ENCODE results near the gene ANKRD45. TPM values are rescaled to one million over a fixed set of nuclear protein-coding genes. Genes with fewer than 3 reads are reported as not detected.
"Not testable (repeated sequence)": the region's sequence is repeated elsewhere in the genome, so short reads cannot be mapped to it uniquely, and the experiment has no call there.

The ANKRD45 gene
- total RNA-seq, result not detected

- ATAC-seq (no peak), DNase-seq (ENCODE audit: low spot score) (no peak)
These were observed at the start of gene ANKRD45 for GRCh38 chr1:173669491-173669941. Gene ANKRD45 (minus strand): TSS chr1:173669851. CDS start chr1:173659418, 10,433 bp downstream.

- peak; percentile 64 for ATAC-seq
- peak; percentile 69 for DNase-seq (ENCODE audit: low spot score)
These were observed 47.6 kb upstream of the ANKRD45 start for GRCh38 chr1:173717238-173717637.

- ATAC-seq (no peak), DNase-seq (ENCODE audit: low spot score) (no peak)
These were observed 45.8 kb upstream of the ANKRD45 start for GRCh38 chr1:173715538-173715844.

- ATAC-seq (peak; percentile 94), DNase-seq (ENCODE audit: low spot score) (peak; percentile 85)
These were observed 45.3 kb upstream of the ANKRD45 start, which contains the start of gene KLHL20 for GRCh38 chr1:173714759-173715537. Gene KLHL20 (plus strand): TSS chr1:173714981. CDS start chr1:173716044, 1,063 bp downstream.

- DNase-seq (ENCODE audit: low spot score), result no peak
- no peak for ATAC-seq
These were observed 44.7 kb upstream of the ANKRD45 start for GRCh38 chr1:173714441-173714758.

GRCh38 chr1:173708787-173709186, 39.1 kb upstream of the ANKRD45 start:
- ATAC-seq, result no peak
- no peak for DNase-seq (ENCODE audit: low spot score)

GRCh38 chr1:173705117-173705516, 35.5 kb upstream of the ANKRD45 start:
- no peak for DNase-seq (ENCODE audit: low spot score)
- ATAC-seq, result no peak

- DNase-seq (ENCODE audit: low spot score) (no peak), ATAC-seq (no peak)
These were observed 33.1 kb upstream of the ANKRD45 start for GRCh38 chr1:173702736-173703135.

GRCh38 chr1:173701299-173701698, 31.6 kb upstream of the ANKRD45 start:
- DNase-seq (ENCODE audit: low spot score); ATAC-seq: not testable (repeated sequence)

GRCh38 chr1:173693238-173693637, 23.6 kb upstream of the ANKRD45 start:
- ATAC-seq (no peak), DNase-seq (ENCODE audit: low spot score) (no peak)

GRCh38 chr1:173688300-173688699, 18.6 kb upstream of the ANKRD45 start:
- DNase-seq (ENCODE audit: low spot score) (no peak), ATAC-seq (no peak)

- ATAC-seq, result not testable (repeated sequence)
These were observed 15.5 kb upstream of the ANKRD45 start for GRCh38 chr1:173685121-173685520.

GRCh38 chr1:173683838-173684237, 14.2 kb upstream of the ANKRD45 start:
- DNase-seq (ENCODE audit: low spot score); ATAC-seq: not testable (repeated sequence)

More at GRCh38 chr1:173685121-173685520, 15.5 kb upstream of the ANKRD45 start:
- DNase-seq (ENCODE audit: low spot score), result not testable (repeated sequence)

- DNase-seq (ENCODE audit: low spot score), result no peak
- no peak for ATAC-seq
These were observed 12.5 kb upstream of the ANKRD45 start for GRCh38 chr1:173682184-173682583.

GRCh38 chr1:173680152-173680551, 10.5 kb upstream of the ANKRD45 start:
- not testable (repeated sequence) for DNase-seq (ENCODE audit: low spot score); ATAC-seq

GRCh38 chr1:173674496-173674895, 4.8 kb upstream of the ANKRD45 start:
- not testable (repeated sequence) for ATAC-seq

GRCh38 chr1:173666646-173667045, 3.0 kb downstream of the ANKRD45 start:
- ATAC-seq (no peak), DNase-seq (ENCODE audit: low spot score) (no peak)

More at GRCh38 chr1:173674496-173674895, 4.8 kb upstream of the ANKRD45 start:
- not testable (repeated sequence) for DNase-seq (ENCODE audit: low spot score)

- DNase-seq (ENCODE audit: low spot score), result no peak
- ATAC-seq, result no peak
These were observed 6.5 kb downstream of the ANKRD45 start for GRCh38 chr1:173663159-173663558.

- no peak for ATAC-seq
- no peak for DNase-seq (ENCODE audit: low spot score)
These were observed 7.9 kb downstream of the ANKRD45 start for GRCh38 chr1:173661763-173662162.

GRCh38 chr1:173661271-173661670, 8.4 kb downstream of the ANKRD45 start:
- ATAC-seq (no peak), DNase-seq (ENCODE audit: low spot score) (no peak)

- no peak for DNase-seq (ENCODE audit: low spot score)
- ATAC-seq, result no peak
These were observed 9.3 kb downstream of the ANKRD45 start for GRCh38 chr1:173660306-173660705.

GRCh38 chr1:173648880-173649605, 20.6 kb downstream of the ANKRD45 start:
- no peak for DNase-seq (ENCODE audit: low spot score)
- no peak for ATAC-seq

All from left lobe of liver (tissue), 2 donors.